Progenitor cell of endocrine pancreas (in vitro differentiated cells): ENCODE data around the gene CIAO3. TPM values are rescaled to one million over a fixed set of nuclear protein-coding genes. Genes with fewer than 3 reads are reported as not detected.

Experiments used
- DNase-seq: peaks from one replicate; pipeline ENCODE4 v3.0.0; 2021; ENCODE audit warnings: low spot score; ENCODE audit not compliant: unreplicated experiment
- H3K27ac Mint-ChIP-seq: 2 replicates; pipeline ENCODE4 v1.8.0; 2021; ENCODE audit warnings: mild to moderate bottlenecking, moderate library complexity, mixed read lengths
- H3K27me3 Mint-ChIP-seq: 2 replicates; pipeline ENCODE4 v1.8.0; 2021; ENCODE audit warnings: mixed read lengths
- H3K36me3 Mint-ChIP-seq: 2 replicates; pipeline ENCODE4 v1.8.0; 2022; ENCODE audit warnings: mixed read lengths; ENCODE audit not compliant: insufficient read depth
- H3K4me1 Mint-ChIP-seq: 2 replicates; pipeline ENCODE4 v1.8.0; 2021; ENCODE audit warnings: low read depth, mixed read lengths
- H3K4me3 Mint-ChIP-seq: 2 replicates; pipeline ENCODE4 v1.8.0; 2021; ENCODE audit warnings: low read depth, mild to moderate bottlenecking, moderate library complexity, mixed read lengths
- H3K9me3 Mint-ChIP-seq: 2 replicates; pipeline ENCODE4 v1.8.0; 2021; ENCODE audit warnings: low read depth, mixed read lengths
- total RNA-seq: library from RNA; stranded (reverse); gene quantifications from 2 replicates; pipeline ENCODE4 v1.2.1, GENCODE V29; 2021
- TF ChIP-seq, protein P1 (sequence below): fragments of 200-600 bp; sonication (generic); IDR thresholded peaks from one replicate; pipeline ENCODE4 v1.5.0; 2021; ENCODE audit warnings: antibody characterized with exemption, mild to moderate bottlenecking; ENCODE audit not compliant: unreplicated experiment

The CIAO3 gene
- total RNA-seq, 1 donor from 2014 or later = 44.0 TPM

DNA sequence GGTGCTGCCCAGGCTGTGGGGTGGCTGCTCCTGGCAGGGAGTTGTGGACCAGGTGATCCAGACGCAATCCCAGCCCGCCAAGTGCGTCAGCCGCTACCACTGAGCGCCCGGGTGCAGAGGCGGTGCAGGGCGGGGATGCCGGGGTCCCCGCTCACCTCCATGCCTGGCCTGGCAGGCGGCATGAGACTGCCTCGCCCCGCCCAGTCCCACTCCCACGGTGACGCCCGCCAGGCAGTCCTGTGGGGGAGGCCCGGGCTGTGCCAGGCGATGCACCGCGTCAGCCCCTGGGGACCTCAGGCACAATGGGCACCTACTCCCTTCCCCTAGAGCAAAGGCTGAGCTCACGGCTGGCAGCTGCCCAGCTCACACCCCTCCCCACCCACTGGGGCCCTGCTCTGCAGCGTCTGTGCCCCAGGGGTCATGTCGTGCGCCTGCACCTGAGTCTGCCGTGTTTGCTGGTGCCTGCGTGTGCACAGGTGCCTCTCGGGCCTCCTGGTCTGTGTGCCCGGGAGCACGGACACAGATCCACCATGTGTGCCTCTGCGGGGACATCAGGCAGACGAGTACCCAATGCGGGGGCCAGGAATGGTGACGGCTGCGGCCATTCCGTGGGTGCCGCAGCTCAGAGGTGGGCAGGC lies 42.1 kb upstream of the CIAO3 start:
- TF ChIP-seq, protein P1, sequence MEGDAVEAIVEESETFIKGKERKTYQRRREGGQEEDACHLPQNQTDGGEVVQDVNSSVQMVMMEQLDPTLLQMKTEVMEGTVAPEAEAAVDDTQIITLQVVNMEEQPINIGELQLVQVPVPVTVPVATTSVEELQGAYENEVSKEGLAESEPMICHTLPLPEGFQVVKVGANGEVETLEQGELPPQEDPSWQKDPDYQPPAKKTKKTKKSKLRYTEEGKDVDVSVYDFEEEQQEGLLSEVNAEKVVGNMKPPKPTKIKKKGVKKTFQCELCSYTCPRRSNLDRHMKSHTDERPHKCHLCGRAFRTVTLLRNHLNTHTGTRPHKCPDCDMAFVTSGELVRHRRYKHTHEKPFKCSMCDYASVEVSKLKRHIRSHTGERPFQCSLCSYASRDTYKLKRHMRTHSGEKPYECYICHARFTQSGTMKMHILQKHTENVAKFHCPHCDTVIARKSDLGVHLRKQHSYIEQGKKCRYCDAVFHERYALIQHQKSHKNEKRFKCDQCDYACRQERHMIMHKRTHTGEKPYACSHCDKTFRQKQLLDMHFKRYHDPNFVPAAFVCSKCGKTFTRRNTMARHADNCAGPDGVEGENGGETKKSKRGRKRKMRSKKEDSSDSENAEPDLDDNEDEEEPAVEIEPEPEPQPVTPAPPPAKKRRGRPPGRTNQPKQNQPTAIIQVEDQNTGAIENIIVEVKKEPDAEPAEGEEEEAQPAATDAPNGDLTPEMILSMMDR = no peak
- Mint-ChIP-seq H3K9me3 (no peaks in the 10 kb centered on the region), H3K27me3 (peaks cover 7% of the 10 kb centered on the region), H3K27ac (no peak overlapping the region), H3K36me3 (peaks cover 2% of the 10 kb centered on the region), H3K4me3 (no peak overlapping the region), H3K4me1 (no peaks in the 10 kb centered on the region)
- no peak for DNase-seq

DNA sequence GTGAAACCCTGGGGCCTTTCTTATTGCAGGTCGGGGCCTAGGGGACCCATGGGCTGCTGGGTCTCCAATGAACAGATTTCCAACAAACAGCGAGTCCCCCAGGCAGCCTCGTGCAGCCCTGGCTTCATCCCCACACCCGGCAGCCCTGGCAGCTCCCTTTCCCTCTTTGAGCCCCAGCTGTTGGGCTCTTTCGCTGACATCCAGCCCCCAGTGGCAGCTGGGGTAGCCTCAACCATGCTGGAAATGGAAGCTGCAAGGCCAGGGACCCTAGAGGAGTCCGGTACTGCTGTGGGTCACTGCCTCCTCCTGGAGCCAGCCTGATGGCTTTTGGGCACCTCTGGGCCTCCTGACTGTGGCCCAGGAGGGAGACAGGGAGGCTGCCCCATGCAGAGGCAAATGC lies 41.5 kb upstream of the CIAO3 start:
- TF ChIP-seq, protein P1 = no peak
- no peak overlapping the region for H3K4me3 Mint-ChIP-seq
- no peak for DNase-seq
- H3K4me1 Mint-ChIP-seq = no peaks in the 10 kb centered on the region
- no peaks in the 10 kb centered on the region for H3K9me3 Mint-ChIP-seq
- H3K27ac Mint-ChIP-seq = no peak overlapping the region
- H3K27me3 Mint-ChIP-seq = peaks cover 11% of the 10 kb centered on the region
- peaks cover 2% of the 10 kb centered on the region for H3K36me3 Mint-ChIP-seq

DNA sequence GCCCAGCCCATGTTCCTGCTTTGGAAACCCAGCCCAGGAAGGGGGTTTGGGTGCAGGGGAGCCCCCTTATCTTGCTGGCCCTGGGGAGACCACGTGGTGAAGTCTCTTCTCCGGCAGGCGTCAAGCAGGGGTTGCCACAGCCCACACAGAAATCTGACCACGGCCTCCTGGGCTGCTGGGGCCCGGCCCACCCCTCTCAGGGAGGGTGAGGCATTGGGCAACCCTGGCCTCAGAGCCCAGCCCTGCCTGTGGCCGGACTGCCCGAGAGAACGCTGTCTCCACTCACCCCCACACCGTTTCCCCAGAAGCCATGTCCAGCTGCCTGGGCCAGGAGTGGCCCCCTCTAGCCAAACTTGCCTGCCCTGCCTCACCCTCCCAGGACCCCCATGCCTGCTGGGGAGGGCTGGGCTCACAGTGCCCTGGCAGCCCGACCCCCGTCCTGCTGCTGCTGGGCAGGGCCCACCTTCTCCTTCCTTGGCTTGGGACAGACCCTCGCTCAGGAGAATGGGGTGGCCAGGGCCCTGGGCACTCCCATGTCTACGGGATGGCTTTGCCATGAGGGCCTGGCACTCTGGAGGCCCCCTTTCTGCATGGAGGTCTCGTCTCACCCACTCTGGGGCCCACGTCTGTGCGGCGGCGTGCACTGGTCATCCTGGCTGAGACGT lies 40.7 kb upstream of the CIAO3 start:
- Mint-ChIP-seq H3K36me3 (peaks cover 2% of the 10 kb centered on the region), H3K9me3 (no peaks in the 10 kb centered on the region), H3K4me1 (no peaks in the 10 kb centered on the region), H3K4me3 (no peak overlapping the region), H3K27ac (no peak overlapping the region), H3K27me3 (peaks cover 11% of the 10 kb centered on the region)
- TF ChIP-seq, protein P1 = no peak
- DNase-seq = no peak

DNA sequence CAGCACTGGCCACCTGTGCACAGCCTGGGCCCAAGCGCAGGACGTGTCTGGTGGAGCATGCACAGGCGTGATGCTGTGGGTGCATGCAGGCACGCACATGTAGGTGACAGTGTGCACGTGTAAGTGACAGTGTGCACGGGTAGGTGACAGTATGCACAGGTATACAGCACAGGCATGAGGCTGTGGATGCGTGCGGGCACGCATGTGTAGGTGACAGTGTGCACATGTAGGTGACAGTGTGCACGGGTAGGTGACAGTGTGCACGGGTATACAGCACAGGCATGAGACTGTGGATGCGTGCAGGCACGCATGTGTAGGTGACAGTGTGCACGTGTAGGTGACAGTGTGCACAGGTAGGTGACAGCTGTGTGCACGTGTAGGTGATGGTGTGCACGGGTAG lies 39.5 kb upstream of the CIAO3 start:
- Mint-ChIP-seq H3K27ac (no peak overlapping the region), H3K4me1 (no peaks in the 10 kb centered on the region), H3K27me3 (peaks cover 11% of the 10 kb centered on the region), H3K4me3 (no peak overlapping the region), H3K36me3 (peaks cover 2% of the 10 kb centered on the region), H3K9me3 (no peaks in the 10 kb centered on the region)
- DNase-seq = no peak
- TF ChIP-seq, protein P1 = no peak

DNA sequence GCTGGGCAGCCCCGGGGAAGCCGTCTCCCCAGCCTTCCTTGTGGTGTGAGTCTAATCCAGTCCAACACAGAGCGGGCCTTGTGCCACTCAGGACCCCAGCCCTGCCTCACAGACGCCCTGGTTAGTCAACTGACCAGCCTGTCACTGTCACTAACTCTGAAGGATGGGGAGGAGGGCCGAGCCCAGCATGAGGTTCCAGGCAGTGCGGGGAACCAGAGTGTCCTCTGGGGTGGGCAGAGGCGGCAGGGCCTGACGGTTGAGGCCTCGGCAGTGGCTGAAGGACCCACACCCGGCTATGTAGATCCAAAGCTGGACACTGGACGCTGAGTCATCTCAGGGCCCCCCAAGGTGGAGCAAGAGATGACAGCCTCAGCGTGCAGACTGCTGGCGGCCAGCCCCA lies 38.8 kb upstream of the CIAO3 start:
- Mint-ChIP-seq H3K4me3 (no peak overlapping the region), H3K27ac (no peak overlapping the region), H3K27me3 (peaks cover 11% of the 10 kb centered on the region), H3K9me3 (no peaks in the 10 kb centered on the region), H3K4me1 (no peaks in the 10 kb centered on the region), H3K36me3 (no peaks in the 10 kb centered on the region)
- DNase-seq = no peak
- TF ChIP-seq, protein P1 = no peak
